Kidney (tissue), 14 donors: ENCODE results near the gene ADIPOR2. TPM values are rescaled to one million over a fixed set of nuclear protein-coding genes. Genes with fewer than 3 reads are reported as not detected.

Source experiments
- DNase-seq, 5 donors: peaks; one replicate each; pipeline ENCODE4 v3.0.0-alpha.2; 2013 to 2020
- FAIRE-seq: peaks from 2 replicates; lab custom pipeline; 2012; peaks lifted over from hg19 to GRCh38; lab: Jason Lieb, UNC
- H3K27ac ChIP-seq, 2 donors: one replicate each; pipeline ENCODE4 v1.7.0; 2013; ENCODE audit warnings: low read depth in 2 of 2, low read length in 2 of 2, inconsistent platforms in 1 of 2
- H3K27me3 ChIP-seq: one replicate; pipeline ENCODE4 v1.7.1; 2013; ENCODE audit warnings: low read length, inconsistent platforms; ENCODE audit not compliant: control insufficient read depth, insufficient read depth
- H3K36me3 ChIP-seq, 3 donors: one replicate each; pipeline versions ENCODE4 v1.7.0 to v1.7.1; 2013; ENCODE audit warnings: low read length in 3 of 3, control low read depth in 1 of 3, inconsistent platforms in 1 of 3; ENCODE audit not compliant: insufficient read depth in 3 of 3, control insufficient read depth in 2 of 3
- H3K4me1 ChIP-seq, 3 donors: one replicate each; pipeline versions ENCODE4 v1.7.0 to v1.7.1; 2013; ENCODE audit warnings: low read length in 3 of 3, inconsistent platforms in 1 of 3, low read depth in 1 of 3; ENCODE audit not compliant: control insufficient read depth in 2 of 3, insufficient read depth in 2 of 3
- H3K4me3 ChIP-seq, 3 donors: one replicate each; pipeline versions ENCODE4 v1.7.0 to v1.8.1; 2013; ENCODE audit warnings: low read length in 3 of 3, control low read depth in 1 of 3, inconsistent platforms in 1 of 3
- H3K9ac ChIP-seq, 3 donors: one replicate each; pipeline versions ENCODE4 v1.7.0 to v1.7.1; 2013; ENCODE audit warnings: low read length in 3 of 3, control low read depth in 1 of 3, inconsistent platforms in 1 of 3
- H3K9me3 ChIP-seq, 3 donors: one replicate each; pipeline versions ENCODE4 v1.7.0 to v1.7.1; 2013; ENCODE audit warnings: low read length in 3 of 3, control low read depth in 1 of 3, inconsistent platforms in 1 of 3; ENCODE audit not compliant: control insufficient read depth in 2 of 3, insufficient read depth in 1 of 3
- CTCF ChIP-seq: IDR thresholded peaks from 3 replicates; pipeline ENCODE4 v1.5.1; 2012; ENCODE audit warnings: mild to moderate bottlenecking, moderate library complexity, borderline replicate concordance; ENCODE audit not compliant: insufficient read depth; ENCODE audit errors: extremely low read depth
- intact Hi-C: fragments of 100-400 bp; cut with DNase I; formaldehyde crosslinking; loops from one replicate; pipeline ENCODE4 v1.11.1; 2022
- polyA plus RNA-seq: library from polyadenylated mRNA; stranded (reverse); fragments of 350-450 nt; fragmentation: Illumina TruSeq; extraction: RNeasy Lipid Tissue Mini Kit (QIAGEN cat#74804); gene quantifications from one replicate; pipeline ENCODE4 v1.2.3, GENCODE V29; 2014; ENCODE audit warnings: low read depth, low replicate concordance; ENCODE audit not compliant: insufficient read depth
- total RNA-seq: library from RNA; stranded (reverse); fragmentation: NEBNext Ultra II Directional; extraction: Animal tissue kit (Norgen Biotek cat#: 25700); gene quantifications from one replicate; pipeline ENCODE4 v1.2.1, GENCODE V29; 2021
- donor health status: control.
- donor health status: control.
- donor health status: control.
- donor health status: control.
- donor health status: control.
- donor health status: DM: yes; HTN: yes; CAD: no.
- donor health status: Normal renal cell carcinoma (clear cell type).

The ADIPOR2 gene
- total and polyA plus RNA-seq, 2 donors from 2014 or later = 26.7 to 50.0 TPM

DNA sequence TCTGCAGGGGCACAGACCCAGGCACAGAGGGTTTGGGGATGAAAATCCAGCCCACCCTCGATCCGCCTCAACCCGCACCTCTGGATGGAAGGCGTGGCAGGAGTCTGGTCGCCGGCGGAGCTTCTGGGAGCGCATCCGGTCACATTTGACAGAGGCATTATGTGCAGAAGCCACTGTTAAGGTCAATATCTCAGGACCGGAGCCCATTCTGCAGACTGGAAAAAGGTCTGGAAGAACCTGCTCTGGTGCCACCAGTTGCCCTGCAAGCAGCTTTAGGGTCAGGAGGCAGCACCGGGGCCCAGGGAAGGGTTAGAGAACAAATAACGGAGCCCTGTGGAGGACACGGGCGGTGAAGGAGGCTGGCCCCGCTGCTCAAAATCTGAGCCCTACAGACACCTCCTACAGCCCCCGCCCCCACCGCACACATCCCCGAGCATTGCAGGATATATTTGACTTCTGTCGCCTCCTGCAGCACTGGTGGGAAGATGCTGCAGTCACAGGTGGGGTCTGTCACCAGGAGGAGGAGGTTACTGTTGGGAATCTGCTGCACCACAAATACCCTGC is 104.4 kb downstream of the ADIPOR2 start:
- DNase-seq (peak in 3 of 5 donors; percentile 7 to 70 (median 46)), FAIRE-seq (no peak)
- Histone ChIP-seq H3K4me1 (peaks cover 0 to 18% (median 4%) of the 10 kb centered on the region in 3 donors), H3K36me3 (no peaks in the 10 kb centered on the region), H3K9me3 (no peaks in the 10 kb centered on the region), H3K27ac (no peak overlapping the region), H3K27me3 (no peaks in the 10 kb centered on the region), H3K4me3 (peak overlapping the region in 1 of 3 donors; percentile 47), H3K9ac (no peak overlapping the region)
- no peak for TF ChIP-seq CTCF
- intact Hi-C loops = loop anchor here (10.0 kb wide), 1 partner anchor 139 kb away; no protein-coding TSS in a partner anchor

- peaks cover 0 to 18% (median 4%) of the 10 kb centered on the region in 3 donors for H3K4me1 ChIP-seq
- peak overlapping the region in 2 of 3 donors; percentile 74 to 84 for H3K9ac ChIP-seq
- H3K36me3 ChIP-seq = no peaks in the 10 kb centered on the region
- H3K27me3 ChIP-seq = no peaks in the 10 kb centered on the region
- TF ChIP-seq CTCF = peak; percentile 99
- no peaks in the 10 kb centered on the region for H3K9me3 ChIP-seq
- peak overlapping the region; percentile 68 to 79 (median 74) for H3K4me3 ChIP-seq
- FAIRE-seq (no peak), DNase-seq (peak; percentile 88 to 98 (median 95))
- peak overlapping the region; percentile 48 to 67 for H3K27ac ChIP-seq
- intact Hi-C loops = loop anchor here (10.0 kb wide), 1 partner anchor 139 kb away; no protein-coding TSS in a partner anchor
These were observed 105.1 kb downstream of the ADIPOR2 start for GRCh38 chr12:1795785-1796514.

DNA sequence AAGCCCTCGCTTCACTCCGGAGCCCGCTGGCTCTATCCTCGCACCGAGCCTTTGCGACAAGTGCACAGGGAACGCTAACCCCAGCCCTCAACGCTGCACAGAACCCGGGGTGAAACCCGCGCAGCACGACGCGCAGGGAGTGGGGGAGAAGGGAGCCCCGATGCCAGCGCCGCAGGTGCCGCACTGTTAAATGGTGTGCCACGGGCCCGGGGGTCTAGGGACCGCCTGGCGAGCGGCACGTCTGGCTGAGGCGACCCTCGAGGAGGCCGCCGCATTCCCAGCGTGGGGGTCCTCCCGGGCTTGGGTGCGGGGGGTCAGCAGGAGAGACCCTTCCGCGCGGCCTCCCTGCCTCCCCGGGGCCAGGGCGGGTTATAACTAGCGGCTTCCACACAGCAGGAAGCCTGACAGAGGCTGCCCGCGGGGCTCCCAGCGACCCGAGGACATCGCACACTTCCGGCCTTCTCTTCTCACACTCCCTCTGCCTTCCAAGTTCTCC is 105.7 kb downstream of the ADIPOR2 start:
- peaks cover 0 to 18% (median 4%) of the 10 kb centered on the region in 3 donors for H3K4me1 ChIP-seq
- peak overlapping the region; percentile 68 to 79 (median 74) for H3K4me3 ChIP-seq
- FAIRE-seq = no peak
- TF ChIP-seq CTCF = no peak
- H3K36me3 ChIP-seq = no peaks in the 10 kb centered on the region
- peak overlapping the region in 2 of 3 donors; percentile 74 to 84 for H3K9ac ChIP-seq
- H3K9me3 ChIP-seq = no peaks in the 10 kb centered on the region
- peak; percentile 17 to 87 (median 55) for DNase-seq
- peak overlapping the region; percentile 48 to 67 for H3K27ac ChIP-seq
- intact Hi-C loops = loop anchor here (10.0 kb wide), 1 partner anchor 138 kb away; no protein-coding TSS in a partner anchor
- no peaks in the 10 kb centered on the region for H3K27me3 ChIP-seq
